Mononuclear cell (primary cell): ENCODE data around the gene ORC3. TPM values are rescaled to one million over a fixed set of nuclear protein-coding genes. Genes with fewer than 3 reads are reported as not detected.
"Not testable (repeated sequence)": the region's sequence is repeated elsewhere in the genome, so short reads cannot be mapped to it uniquely, and the experiment has no call there.

Experiments used
- H3K27me3 ChIP-seq: 2 replicates; pipeline ENCODE4 v1.6.0; 2011; ENCODE audit warnings: low read length, control low read depth; ENCODE audit not compliant: insufficient read depth
- H3K4me1 ChIP-seq: 2 replicates; pipeline ENCODE4 v1.5.1; 2011; ENCODE audit warnings: mild to moderate bottlenecking, low read length, control low read depth; ENCODE audit not compliant: insufficient read depth
- H3K4me3 ChIP-seq: 2 replicates; pipeline ENCODE4 v1.5.1; 2011; ENCODE audit warnings: mild to moderate bottlenecking, low read length, moderate library complexity
- H3K9me3 ChIP-seq: 2 replicates; pipeline ENCODE4 v1.5.1; 2011; ENCODE audit warnings: low read depth, mild to moderate bottlenecking, control low read depth, low read length
- total RNA-seq: library from RNA; depleted of rRNA; stranded (reverse); fragments of >200 nt; gene quantifications from one replicate; pipeline ENCODE4 v1.2.3, GENCODE V29; 2012

The ORC3 gene
- total RNA-seq, 1 donor = 19.3 TPM

GRCh38 chr6:87706187-87706966, 116.4 kb downstream of the ORC3 start:
- Histone ChIP-seq H3K4me1 (peaks cover 14% of the 10 kb centered on the region), H3K9me3 (no peaks in the 10 kb centered on the region), H3K4me3 (no peak overlapping the region), H3K27me3 (no peaks in the 10 kb centered on the region)

GRCh38 chr6:87708581-87709427, 118.9 kb downstream of the ORC3 start:
- not testable (repeated sequence) for H3K4me3 ChIP-seq, H3K27me3 ChIP-seq, H3K9me3 ChIP-seq, H3K4me1 ChIP-seq

GRCh38 chr6:87710090-87710489, 120.2 kb downstream of the ORC3 start:
- H3K9me3 ChIP-seq = no peaks in the 10 kb centered on the region
- peaks cover 12% of the 10 kb centered on the region for H3K4me1 ChIP-seq
- H3K27me3 ChIP-seq = no peaks in the 10 kb centered on the region
- no peak overlapping the region for H3K4me3 ChIP-seq

GRCh38 chr6:87712713-87713112, 122.8 kb downstream of the ORC3 start:
- peaks cover 14% of the 10 kb centered on the region for H3K4me1 ChIP-seq
- not testable (repeated sequence) for H3K27me3 ChIP-seq, H3K4me3 ChIP-seq, H3K9me3 ChIP-seq

- no peaks in the 10 kb centered on the region for H3K27me3 ChIP-seq
- H3K4me1 ChIP-seq = peaks cover 28% of the 10 kb centered on the region
- H3K4me3 ChIP-seq = no peak overlapping the region
- H3K9me3 ChIP-seq = no peaks in the 10 kb centered on the region
Measured at GRCh38 chr6:87714093-87714842, 124.3 kb downstream of the ORC3 start.

Other genes starting within 250 kb of the ORC3 start
- 2.0 TPM for gene C6orf163, start 245.3 kb upstream of the ORC3 start, total RNA-seq
- not detected for gene CFAP206, start 182.2 kb upstream of the ORC3 start, total RNA-seq
- 6.4 TPM for gene SLC35A1, start 117.2 kb upstream of the ORC3 start, total RNA-seq
- gene RARS2, start 148 bp upstream of the ORC3 start, total RNA-seq = 21.6 TPM
- gene AKIRIN2, start 112.1 kb downstream of the ORC3 start, total RNA-seq = 92.1 TPM